Thyroid gland (tissue), 4 donors: ENCODE results near the gene ST3GAL4. TPM values are rescaled to one million over a fixed set of nuclear protein-coding genes. Genes with fewer than 3 reads are reported as not detected.

Experiments
- DNase-seq, 2 donors: peaks; one replicate each; pipeline ENCODE4 v3.0.0-alpha.2; 2019
- H3K27ac ChIP-seq, 3 donors: fragments of 200-600 bp; sonication (generic); 1 replicate in 2 of 3; 2 replicates in 1 of 3; pipeline ENCODE4 v1.5.1; 2016 to 2019; ENCODE audit warnings: mild to moderate bottlenecking in 1 of 3, moderate library complexity in 1 of 3
- H3K27me3 ChIP-seq: fragments of 200-600 bp; sonication (generic); one replicate; pipeline ENCODE4 v1.5.1; 2019
- H3K36me3 ChIP-seq, 2 donors: fragments of 200-600 bp; sonication (generic); one replicate each; pipeline ENCODE4 v1.5.1; 2016 to 2019
- H3K4me1 ChIP-seq, 2 donors: fragments of 200-600 bp; sonication (generic); one replicate each; pipeline ENCODE4 v1.5.1; 2017 to 2019
- H3K4me3 ChIP-seq, 3 donors: fragments of 200-600 bp; sonication (generic); replicated peaks in 1 of 3; 1 replicate in 2 of 3; 2 replicates in 1 of 3; pipeline ENCODE4 v1.5.1; 2016; ENCODE audit warnings: mild to moderate bottlenecking in 1 of 3
- H3K9me3 ChIP-seq: fragments of 200-600 bp; sonication (generic); one replicate; pipeline ENCODE4 v1.5.1; 2017
- POLR2A ChIP-seq, 2 donors: fragments of 450-650 bp; IDR thresholded peaks; one replicate each; pipeline ENCODE4 v1.6.1; 2017; ENCODE audit warnings: antibody characterized with exemption in 2 of 2, mild to moderate bottlenecking in 2 of 2, moderate library complexity in 1 of 2
- WGBS, 2 donors: methylation state at CpG; one replicate each; pipeline ENCODE4 v1.1.5; 2017; 5-methylcytosine and 5-hydroxymethylcytosine counted together
- intact Hi-C: fragments of 100-400 bp; cut with DNase I; formaldehyde crosslinking; loops from one replicate; pipeline ENCODE4 v1.15.1; 2023
- total RNA-seq, 4 donors: library from RNA; depleted of rRNA; stranded (reverse); fragments of >200 nt; gene quantifications; one replicate each; pipeline ENCODE4 v1.2.3, GENCODE V29; 2016
- TF ChIP-seq, protein P1 (sequence below), 6 experiments: fragments of 200-600 bp in 3 of 6; fragments of 450-650 bp in 3 of 6; sonication (generic) in 3 of 6; IDR thresholded peaks; one replicate each; pipeline ENCODE4 v1.5.1; 2016 to 2019; ENCODE audit warnings: antibody characterized with exemption in 6 of 6, mild to moderate bottlenecking in 2 of 6, inconsistent platforms in 1 of 6, moderate library complexity in 1 of 6

Gene ST3GAL4
- total RNA-seq, 4 donors from 2014 or later: 5.3 to 33.9 (median 26.4) TPM

DNA sequence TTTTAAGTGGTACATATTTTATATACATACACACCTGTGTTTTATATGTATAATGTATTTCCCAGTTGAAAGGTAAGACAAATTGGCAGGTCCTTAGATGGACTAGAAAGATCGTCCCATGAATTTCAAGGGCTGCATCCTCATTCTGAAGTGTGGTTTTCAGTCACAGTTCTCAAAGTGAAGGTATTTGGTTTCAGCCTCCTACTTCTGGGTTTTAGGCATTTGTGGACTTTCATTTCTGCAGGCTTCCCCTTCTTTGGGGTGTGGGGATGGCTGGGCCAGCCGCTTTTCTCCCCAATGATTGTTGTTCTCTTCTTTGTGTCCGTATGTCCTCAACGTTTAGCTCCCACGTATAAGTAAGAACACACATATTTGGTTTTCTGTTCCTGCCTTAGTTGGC is 41.7 kb upstream of the ST3GAL4 start:
- WGBS, 2 donors: 90 to 98% methylated on average over 5 of the region's 5 CpGs
- TF ChIP-seq POLR2A (IDR thresholded peaks at IDR 0.05): no peak
- TF ChIP-seq, protein P1, sequence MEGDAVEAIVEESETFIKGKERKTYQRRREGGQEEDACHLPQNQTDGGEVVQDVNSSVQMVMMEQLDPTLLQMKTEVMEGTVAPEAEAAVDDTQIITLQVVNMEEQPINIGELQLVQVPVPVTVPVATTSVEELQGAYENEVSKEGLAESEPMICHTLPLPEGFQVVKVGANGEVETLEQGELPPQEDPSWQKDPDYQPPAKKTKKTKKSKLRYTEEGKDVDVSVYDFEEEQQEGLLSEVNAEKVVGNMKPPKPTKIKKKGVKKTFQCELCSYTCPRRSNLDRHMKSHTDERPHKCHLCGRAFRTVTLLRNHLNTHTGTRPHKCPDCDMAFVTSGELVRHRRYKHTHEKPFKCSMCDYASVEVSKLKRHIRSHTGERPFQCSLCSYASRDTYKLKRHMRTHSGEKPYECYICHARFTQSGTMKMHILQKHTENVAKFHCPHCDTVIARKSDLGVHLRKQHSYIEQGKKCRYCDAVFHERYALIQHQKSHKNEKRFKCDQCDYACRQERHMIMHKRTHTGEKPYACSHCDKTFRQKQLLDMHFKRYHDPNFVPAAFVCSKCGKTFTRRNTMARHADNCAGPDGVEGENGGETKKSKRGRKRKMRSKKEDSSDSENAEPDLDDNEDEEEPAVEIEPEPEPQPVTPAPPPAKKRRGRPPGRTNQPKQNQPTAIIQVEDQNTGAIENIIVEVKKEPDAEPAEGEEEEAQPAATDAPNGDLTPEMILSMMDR (IDR thresholded peaks at IDR 0.05): no peak
- intact Hi-C loops: loop anchor here (5.0 kb wide), 1 partner anchor 163 kb away; no protein-coding TSS in a partner anchor

DNA sequence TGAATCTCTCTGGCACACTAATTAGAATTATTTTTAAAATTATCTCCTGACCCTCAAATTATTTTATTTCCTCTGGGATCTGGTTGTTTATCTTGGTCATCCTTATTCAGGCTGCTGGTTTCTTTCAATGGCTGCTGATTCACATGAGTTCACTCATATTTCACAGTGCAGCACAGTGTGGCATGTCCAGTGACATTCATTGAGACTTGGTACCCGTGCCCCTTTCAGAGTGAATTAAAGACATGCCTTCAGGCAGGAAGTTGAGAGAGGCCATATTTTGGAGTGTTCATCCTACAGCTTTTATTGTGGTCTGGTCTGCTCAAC is 38.1 kb upstream of the ST3GAL4 start:
- DNase-seq: no peak
- intact Hi-C loops: no loop called here
- Histone ChIP-seq H3K27me3 (no peaks in the 10 kb centered on the region), H3K36me3 (no peaks in the 10 kb centered on the region), H3K4me1 (peaks cover 0 to 24% of the 10 kb centered on the region in 2 donors), H3K27ac (peak overlapping the region in 1 of 3 donors; percentile 68), H3K4me3 (no peak overlapping the region), H3K9me3 (no peaks in the 10 kb centered on the region)
- no peak for TF ChIP-seq POLR2A (IDR thresholded peaks at IDR 0.05)
- TF ChIP-seq, protein P1 (IDR thresholded peaks at IDR 0.05): no peak
- 56 to 63% methylated on average over 1 of the region's 1 CpG for WGBS, 2 donors

More for the DNA sequence above, 41.7 kb upstream of the ST3GAL4 start:
- Histone ChIP-seq H3K27ac (no peak overlapping the region), H3K27me3 (no peaks in the 10 kb centered on the region), H3K36me3 (no peaks in the 10 kb centered on the region), H3K9me3 (no peaks in the 10 kb centered on the region), H3K4me3 (no peak overlapping the region), H3K4me1 (peaks cover 0 to 20% of the 10 kb centered on the region in 2 donors)
- DNase-seq: no peak

DNA sequence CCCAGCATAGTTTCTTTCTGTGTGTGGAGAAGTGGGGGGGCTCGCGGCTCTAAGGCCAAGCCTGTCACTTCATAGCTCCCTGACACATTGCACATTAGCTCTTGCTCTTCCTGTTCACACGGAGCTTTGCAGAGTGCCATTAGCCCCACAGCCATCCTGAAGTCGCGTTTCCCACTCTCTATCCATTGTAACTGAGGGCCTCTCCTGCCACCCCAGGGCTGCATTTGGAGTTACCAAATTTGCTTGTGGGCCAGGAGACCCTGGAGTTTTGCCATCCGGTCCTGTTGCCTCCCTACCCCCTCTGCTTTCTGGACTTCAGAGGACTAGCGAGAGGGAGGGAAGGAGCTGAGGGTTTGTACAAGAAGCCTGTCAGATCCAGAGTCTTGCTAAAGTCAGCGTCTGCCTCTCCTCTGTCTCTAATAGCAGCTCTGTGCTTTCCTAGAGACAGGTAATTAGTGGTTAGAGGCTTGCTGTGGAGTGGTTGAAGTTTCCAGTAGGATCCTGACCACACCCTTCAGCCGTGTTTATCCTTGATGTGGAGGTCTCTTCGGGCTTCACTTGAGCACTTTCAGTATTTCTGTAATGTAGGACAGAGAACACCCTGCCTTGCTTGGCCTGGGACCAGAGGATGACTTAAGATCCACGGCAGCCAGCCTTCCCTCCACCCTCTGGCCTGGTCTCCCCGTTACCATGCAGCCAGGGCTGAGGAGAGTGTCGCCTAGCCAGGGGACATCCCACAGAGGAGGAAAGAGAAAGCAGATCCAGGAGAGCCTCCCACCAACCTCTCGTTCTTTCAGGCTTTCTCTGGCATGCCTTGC is 37.5 kb upstream of the ST3GAL4 start:
- intact Hi-C loops: no loop called here

DNA sequence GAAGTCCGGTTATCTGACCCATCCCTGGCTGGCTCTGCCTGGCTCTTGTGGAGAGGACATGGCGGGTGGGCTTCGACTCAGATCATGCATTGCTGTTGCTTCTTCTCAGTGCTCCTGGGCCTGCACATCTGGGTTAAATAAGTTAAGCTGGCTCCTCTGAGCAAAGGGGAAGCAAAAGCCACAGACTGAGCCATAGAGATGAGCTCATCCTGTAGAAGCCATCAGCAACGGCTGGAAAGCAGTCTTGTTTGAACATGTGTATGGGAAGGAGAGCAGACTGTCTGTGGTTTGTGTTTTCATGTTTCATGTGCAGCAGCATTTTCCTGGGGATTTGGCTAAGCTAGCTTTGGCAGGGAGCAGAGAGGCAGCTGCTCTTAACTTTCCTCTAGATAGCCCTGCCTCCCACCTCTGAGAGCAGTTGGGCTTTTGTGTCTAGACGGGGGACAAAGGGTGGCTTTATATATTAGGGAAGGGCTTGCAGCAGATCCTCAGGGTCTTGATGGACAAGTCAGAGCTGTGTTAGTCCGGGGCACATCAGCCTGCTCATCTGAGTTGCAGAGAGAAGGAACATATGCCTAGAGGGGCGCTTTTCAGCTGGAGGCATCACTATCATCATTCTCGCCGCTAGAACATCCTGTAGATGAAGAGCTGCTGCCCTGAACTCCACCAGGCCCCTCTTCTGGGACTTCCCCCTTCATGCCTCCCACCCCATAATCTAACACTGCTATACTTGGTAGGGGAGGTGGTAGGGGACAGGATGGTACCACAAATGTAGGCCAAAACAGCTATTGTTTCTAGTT is 36.7 kb upstream of the ST3GAL4 start:
- DNase-seq: no peak
- WGBS, 2 donors: 61 to 68% methylated on average over 9 of the region's 9 CpGs
- no peak overlapping the region for H3K4me3 ChIP-seq

More for the DNA sequence above, 37.5 kb upstream of the ST3GAL4 start:
- peak; percentile 34 to 41 for DNase-seq
- WGBS, 2 donors: 57 to 63% methylated on average over 14 of the region's 14 CpGs
- TF ChIP-seq POLR2A (IDR thresholded peaks at IDR 0.05): no peak
- TF ChIP-seq, protein P1 (IDR thresholded peaks at IDR 0.05): no peak
- Histone ChIP-seq H3K27ac (peak overlapping the region; percentile 2 to 68 (median 14)), H3K36me3 (no peaks in the 10 kb centered on the region), H3K4me1 (peaks cover 0 to 24% of the 10 kb centered on the region in 2 donors), H3K9me3 (no peaks in the 10 kb centered on the region), H3K27me3 (no peaks in the 10 kb centered on the region), H3K4me3 (no peak overlapping the region)

More for the DNA sequence above, 36.7 kb upstream of the ST3GAL4 start:
- intact Hi-C loops: no loop called here
- Histone ChIP-seq H3K27ac (peak overlapping the region in 2 of 3 donors; percentile 9 to 68), H3K4me1 (peaks cover 0 to 24% of the 10 kb centered on the region in 2 donors), H3K36me3 (no peaks in the 10 kb centered on the region), H3K27me3 (no peaks in the 10 kb centered on the region), H3K9me3 (no peaks in the 10 kb centered on the region)
- TF ChIP-seq, protein P1 (IDR thresholded peaks at IDR 0.05): no peak
- no peak for TF ChIP-seq POLR2A (IDR thresholded peaks at IDR 0.05)
